ENCODE measurements around the gene JMJD4. TPM values are rescaled to one million over a fixed set of nuclear protein-coding genes. Genes with fewer than 3 reads are reported as not detected.

Gene JMJD4
- total RNA-seq, 1 experiment from 2014 or later: 15.1 TPM

DNA sequence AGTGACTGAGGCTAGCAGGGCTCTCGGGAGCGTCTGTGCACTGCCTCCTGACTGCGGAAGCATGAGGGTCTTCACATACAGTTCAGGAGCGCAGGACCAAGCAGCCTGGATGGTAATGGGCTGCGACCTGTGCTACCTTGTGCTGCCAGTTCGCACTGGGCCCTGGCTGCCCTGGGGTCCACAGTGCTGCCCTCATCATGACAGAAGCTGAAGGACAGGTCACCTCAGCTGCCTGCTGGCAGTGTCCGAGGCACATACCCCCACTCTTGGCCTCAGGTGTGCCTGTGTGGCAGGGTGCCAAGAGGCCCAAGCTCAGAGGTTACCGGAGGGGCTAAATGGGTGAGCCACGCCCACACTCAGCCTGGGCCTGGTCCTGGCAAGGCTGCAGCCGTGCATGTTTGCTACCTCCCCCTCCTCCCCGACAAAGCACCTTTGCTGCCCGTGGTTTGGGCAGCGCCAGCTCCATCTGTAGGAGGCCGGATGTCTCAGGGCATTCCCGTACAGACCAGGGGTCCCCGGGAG lies 4.4 kb downstream of the JMJD4 start:
- H3K4me1 ChIP-seq (replicated peaks; ENCODE audit: insufficient read depth): peaks cover 15% of the 10 kb centered on the region
- peaks cover 6% of the 10 kb centered on the region; the same call in 1 of the 2 replicates for H4K20me1 ChIP-seq (ENCODE audit: insufficient read depth)
- H3K9me3 ChIP-seq (ENCODE audit: insufficient read depth, low read depth): peaks cover 11% of the 10 kb centered on the region; the same call in 1 of the 2 replicates
- ChIA-PET POLR2A (ENCODE audit: unreplicated experiment) (interaction anchor here (0.6 kb wide), 1 partner anchor 21 kb away, joined by 3 read pairs; no protein-coding TSS in a partner anchor), CTCF (interaction anchor here (1.3 kb wide), 1 partner anchor 35 kb away, joined by 3 read pairs; no protein-coding TSS in a partner anchor)
- H3K4me2 ChIP-seq: no peak overlapping the region
- no peaks in the 10 kb centered on the region for H3K9me2 ChIP-seq (ENCODE audit: insufficient read depth)
- no peak for DNase-seq
- BruUV-seq (replicated peaks): no TSS peak
- peaks cover 18% of the 10 kb centered on the region; the same call in 1 of the 2 replicates for H3F3A ChIP-seq (ENCODE audit: insufficient read depth, low read depth)
- no peaks in the 10 kb centered on the region for H3K36me3 ChIP-seq (ENCODE audit: low read depth)
- H3K4me3 ChIP-seq: no peak overlapping the region
- intact Hi-C loops (cut with micrococcal nuclease; ENCODE audit: unreplicated experiment): no loop called here
- H3K79me2 ChIP-seq (ENCODE audit: low read depth): peaks cover 22% of the 10 kb centered on the region
- H2AFZ ChIP-seq: no peak overlapping the region
- H3K27ac ChIP-seq: no peak overlapping the region
- no peaks in the 10 kb centered on the region for H3K27me3 ChIP-seq (ENCODE audit: insufficient read depth, low read depth)
- TF ChIP-seq, protein P1, sequence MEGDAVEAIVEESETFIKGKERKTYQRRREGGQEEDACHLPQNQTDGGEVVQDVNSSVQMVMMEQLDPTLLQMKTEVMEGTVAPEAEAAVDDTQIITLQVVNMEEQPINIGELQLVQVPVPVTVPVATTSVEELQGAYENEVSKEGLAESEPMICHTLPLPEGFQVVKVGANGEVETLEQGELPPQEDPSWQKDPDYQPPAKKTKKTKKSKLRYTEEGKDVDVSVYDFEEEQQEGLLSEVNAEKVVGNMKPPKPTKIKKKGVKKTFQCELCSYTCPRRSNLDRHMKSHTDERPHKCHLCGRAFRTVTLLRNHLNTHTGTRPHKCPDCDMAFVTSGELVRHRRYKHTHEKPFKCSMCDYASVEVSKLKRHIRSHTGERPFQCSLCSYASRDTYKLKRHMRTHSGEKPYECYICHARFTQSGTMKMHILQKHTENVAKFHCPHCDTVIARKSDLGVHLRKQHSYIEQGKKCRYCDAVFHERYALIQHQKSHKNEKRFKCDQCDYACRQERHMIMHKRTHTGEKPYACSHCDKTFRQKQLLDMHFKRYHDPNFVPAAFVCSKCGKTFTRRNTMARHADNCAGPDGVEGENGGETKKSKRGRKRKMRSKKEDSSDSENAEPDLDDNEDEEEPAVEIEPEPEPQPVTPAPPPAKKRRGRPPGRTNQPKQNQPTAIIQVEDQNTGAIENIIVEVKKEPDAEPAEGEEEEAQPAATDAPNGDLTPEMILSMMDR (conservative IDR thresholded peaks at IDR 0.05): 0 out of 2 replicates have a peak, but pooled peaks have one; percentile 6
- no peak for TF ChIP-seq EZH2 (IDR thresholded peaks at IDR 0.05; ENCODE audit: low read depth)

DNA sequence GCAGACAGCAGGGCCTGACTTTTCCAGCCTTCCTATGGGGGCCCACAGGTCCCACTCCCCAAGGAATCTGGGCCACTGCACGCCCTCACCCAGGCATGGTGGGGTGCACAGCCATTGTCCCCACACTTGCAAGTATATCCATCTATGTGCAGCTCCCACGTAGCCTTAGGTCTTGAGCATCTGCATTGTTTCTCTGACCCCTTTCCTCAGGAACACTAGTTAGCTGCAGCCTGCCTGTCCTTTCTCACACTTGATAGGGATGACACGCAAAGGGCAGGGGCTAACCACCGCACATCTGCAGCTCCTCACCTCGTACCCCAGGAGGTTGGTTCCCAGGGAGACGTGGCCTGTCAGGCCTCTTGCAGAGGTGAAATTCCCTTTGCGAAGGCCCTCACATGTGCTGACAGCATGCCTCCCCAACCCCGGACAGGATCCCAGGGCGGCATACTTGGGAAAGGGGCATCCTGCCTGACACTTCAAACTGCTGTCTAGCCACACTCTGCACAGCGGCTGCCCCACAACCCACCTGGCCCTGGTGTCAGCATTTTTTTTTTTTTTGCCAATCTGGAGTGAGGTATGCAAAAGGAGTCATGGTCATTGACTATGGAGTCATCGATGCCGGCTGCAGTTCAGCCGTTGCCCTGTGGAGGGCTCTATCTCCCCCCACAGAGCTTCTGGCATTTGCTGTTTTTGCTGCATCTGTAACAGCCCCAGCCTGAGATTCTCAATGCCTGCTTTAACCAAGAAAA lies 5.0 kb downstream of the JMJD4 start:
- intact Hi-C loops (cut with micrococcal nuclease; ENCODE audit: unreplicated experiment): no loop called here
- H2AFZ ChIP-seq: no peak overlapping the region
- H3K79me2 ChIP-seq (ENCODE audit: low read depth): peaks cover 18% of the 10 kb centered on the region
- H3K4me2 ChIP-seq: no peak overlapping the region
- no peaks in the 10 kb centered on the region for H3K9me2 ChIP-seq (ENCODE audit: insufficient read depth)
- peaks cover 18% of the 10 kb centered on the region; the same call in 1 of the 2 replicates for H3F3A ChIP-seq (ENCODE audit: insufficient read depth, low read depth)
- DNase-seq: peak in 1 of 2 experiments; percentile 62
- ChIA-PET POLR2A (ENCODE audit: unreplicated experiment) (interaction anchor here (0.6 kb wide), 1 partner anchor 21 kb away, joined by 3 read pairs; no protein-coding TSS in a partner anchor), CTCF (interaction anchor here (1.3 kb wide), 1 partner anchor 36 kb away, joined by 3 read pairs; no protein-coding TSS in a partner anchor)
- H3K4me3 ChIP-seq: no peak overlapping the region
- no peaks in the 10 kb centered on the region for H3K36me3 ChIP-seq (ENCODE audit: low read depth)
- peaks cover 6% of the 10 kb centered on the region; the same call in 1 of the 2 replicates for H4K20me1 ChIP-seq (ENCODE audit: insufficient read depth)
- H3K9me3 ChIP-seq (ENCODE audit: insufficient read depth, low read depth): peaks cover 17% of the 10 kb centered on the region; the same call in 1 of the 2 replicates
- H3K4me1 ChIP-seq (replicated peaks; ENCODE audit: insufficient read depth): peaks cover 15% of the 10 kb centered on the region
- H3K27ac ChIP-seq: no peak overlapping the region
- TF ChIP-seq, protein P1 (conservative IDR thresholded peaks at IDR 0.05): peak; percentile 68
- TF ChIP-seq EZH2 (IDR thresholded peaks at IDR 0.05; ENCODE audit: low read depth): no peak
- TSS peak; percentile 17 for BruUV-seq (replicated peaks)
- no peaks in the 10 kb centered on the region for H3K27me3 ChIP-seq (ENCODE audit: insufficient read depth, low read depth)

DNA sequence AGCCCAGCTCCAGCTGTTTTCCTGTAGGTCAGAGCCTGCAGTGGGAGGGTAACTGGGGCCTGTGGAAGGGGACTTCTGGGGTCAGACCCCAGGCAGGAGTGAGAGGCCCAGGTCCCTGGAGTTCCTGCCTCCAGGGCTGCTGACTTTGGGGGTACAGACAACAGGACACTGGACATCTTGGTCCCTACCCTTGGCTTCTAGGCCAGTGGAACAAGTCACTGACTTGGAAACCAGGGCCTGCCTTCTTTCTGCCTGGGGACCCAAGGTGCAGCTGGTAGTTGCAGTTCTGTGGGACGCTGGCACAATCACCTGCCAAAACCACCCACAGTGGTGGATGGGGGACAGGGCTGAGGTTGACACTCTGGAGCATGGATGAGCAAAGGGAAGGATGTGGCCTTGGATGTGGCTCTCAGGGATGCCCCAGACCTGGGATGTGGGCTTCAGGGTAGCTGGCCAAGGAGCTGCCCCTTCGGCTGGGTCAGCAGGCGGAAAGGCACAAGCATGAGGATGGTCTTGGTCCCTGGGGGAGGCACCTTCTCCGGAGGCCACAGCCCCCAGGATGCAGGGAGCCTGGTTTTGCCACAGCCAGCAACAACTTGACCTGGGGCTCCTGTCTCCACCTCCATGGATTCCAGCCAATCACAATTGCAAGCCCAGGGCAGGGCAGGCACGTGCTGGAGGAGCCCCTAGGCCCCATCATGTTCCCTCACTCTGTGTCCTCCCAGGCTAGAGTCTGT lies 5.8 kb downstream of the JMJD4 start:
- peaks cover 15% of the 10 kb centered on the region for H3K4me1 ChIP-seq (replicated peaks; ENCODE audit: insufficient read depth)
- peaks cover 6% of the 10 kb centered on the region; the same call in 1 of the 2 replicates for H4K20me1 ChIP-seq (ENCODE audit: insufficient read depth)
- peaks cover 11% of the 10 kb centered on the region for H3K79me2 ChIP-seq (ENCODE audit: low read depth)
- peaks cover 18% of the 10 kb centered on the region; the same call in 1 of the 2 replicates for H3F3A ChIP-seq (ENCODE audit: insufficient read depth, low read depth)
- H3K9me3 ChIP-seq (ENCODE audit: insufficient read depth, low read depth): peaks cover 17% of the 10 kb centered on the region; the same call in 1 of the 2 replicates
- intact Hi-C loops (cut with micrococcal nuclease; ENCODE audit: unreplicated experiment): no loop called here
- BruUV-seq (replicated peaks): TSS peak; percentile 1
- no peaks in the 10 kb centered on the region for H3K36me3 ChIP-seq (ENCODE audit: low read depth)
- ChIA-PET CTCF (interaction anchor here (0.6 kb wide), 1 partner anchor 1695 kb away, joined by 3 read pairs; no protein-coding TSS in a partner anchor), POLR2A (ENCODE audit: unreplicated experiment) (no interaction called here)
- peak overlapping the region; percentile 95 for H3K4me2 ChIP-seq
- H3K9me2 ChIP-seq (ENCODE audit: insufficient read depth): no peaks in the 10 kb centered on the region
- no peak for TF ChIP-seq EZH2 (IDR thresholded peaks at IDR 0.05; ENCODE audit: low read depth)
- TF ChIP-seq, protein P1 (conservative IDR thresholded peaks at IDR 0.05): no peak
- peak in 1 of 2 experiments; percentile 21 for DNase-seq
- no peak overlapping the region for H2AFZ ChIP-seq
- H3K4me3 ChIP-seq: peak overlapping the region; percentile 62; the same call in 1 of the 2 replicates
- H3K27ac ChIP-seq: no peak overlapping the region
- no peaks in the 10 kb centered on the region for H3K27me3 ChIP-seq (ENCODE audit: insufficient read depth, low read depth)

All from PC-9 (cell line).